Adrenal gland (tissue), 12 donors: Measurements from ENCODE around the gene COPZ1. TPM values are rescaled to one million over a fixed set of nuclear protein-coding genes. Genes with fewer than 3 reads are reported as not detected.
"Not testable (repeated sequence)": the region's sequence is repeated elsewhere in the genome, so short reads cannot be mapped to it uniquely, and the experiment has no call there.

Experiments used
- DNase-seq, 7 donors: peaks; one replicate each; pipeline ENCODE4 v3.0.0-alpha.2; 2019 to 2020
- H3K27ac ChIP-seq, 5 donors: fragments of 200-600 bp; sonication (generic) in 4 of 5; 1 replicate in 3 of 5; 2 replicates in 2 of 5; pipeline versions ENCODE4 v1.5.1 to v1.8.0; 2016 to 2020; ENCODE audit warnings: mild to moderate bottlenecking in 1 of 5
- H3K27me3 ChIP-seq: fragments of 200-600 bp; 2 replicates; pipeline ENCODE4 v1.8.0; 2021
- H3K36me3 ChIP-seq, 2 donors: fragments of 200-600 bp; replicated peaks in 1 of 2; 1 replicate in 1 of 2; 2 replicates in 1 of 2; pipeline versions ENCODE4 v1.5.1 to v1.8.0; 2018 to 2022
- H3K4me1 ChIP-seq, 2 donors: fragments of 200-600 bp; replicated peaks in 1 of 2; 1 replicate in 1 of 2; 2 replicates in 1 of 2; pipeline versions ENCODE4 v1.5.1 to v1.8.0; 2018 to 2021
- H3K4me3 ChIP-seq, 4 donors: fragments of 200-600 bp; sonication (generic) in 3 of 4; one replicate each; pipeline ENCODE4 v1.5.1; 2016 to 2018
- H3K9me3 ChIP-seq, 3 donors: fragments of 200-600 bp; sonication (generic) in 1 of 3; replicated peaks in 1 of 3; 1 replicate in 2 of 3; 2 replicates in 1 of 3; pipeline versions ENCODE4 v1.5.1 to v1.8.0; 2016 to 2021
- CTCF ChIP-seq, 6 experiments: fragments of 450-650 bp in 4 of 6; fragments of 200-600 bp in 2 of 6; sonication (generic) in 1 of 6; IDR thresholded peaks; 1 replicate in 5 of 6; 2 replicates in 1 of 6; pipeline versions ENCODE4 v1.5.1 to v1.8.0; 2016 to 2021; ENCODE audit warnings: antibody characterized with exemption in 6 of 6, mild to moderate bottlenecking in 2 of 6, moderate library complexity in 1 of 6
- POLR2A ChIP-seq, 2 donors: fragments of 450-650 bp; IDR thresholded peaks; one replicate each; pipeline ENCODE4 v1.6.1; 2017; ENCODE audit warnings: antibody characterized with exemption in 2 of 2, mild to moderate bottlenecking in 2 of 2, moderate library complexity in 1 of 2
- WGBS, 4 donors: extraction: QIAGEN DNeasy Blood & Tissue Kit in 2 of 4; methylation state at CpG; one replicate each; pipeline versions ENCODE4 v1.1.5 to v1.1.7; 2013 to 2017; 5-methylcytosine and 5-hydroxymethylcytosine counted together
- intact Hi-C, 2 donors: fragments of 100-400 bp; cut with DNase I; formaldehyde crosslinking; loops; one replicate each; pipeline versions ENCODE4 v1.14.1 to v1.15.0; 2022 to 2023
- polyA plus RNA-seq, 3 donors: library from polyadenylated mRNA; stranded (reverse); fragments of 200-250 nt in 2 of 3; fragments of 350-450 nt in 1 of 3; fragmentation: Illumina TruSeq in 1 of 3; extraction: RNeasy Lipid Tissue Mini Kit (QIAGEN cat#74804) in 1 of 3; gene quantifications; one replicate each; pipeline ENCODE4 v1.2.3, GENCODE V29; 2013 to 2014
- total RNA-seq, 9 donors: library from RNA; depleted of rRNA in 4 of 9; stranded (reverse); fragments of >200 nt in 4 of 9; fragments of 120-200 nt in 1 of 9; fragmentation: NEBNext Ultra II Directional in 1 of 9; extraction: Animal tissue kit (Norgen Biotek cat#: 25700) in 1 of 9; gene quantifications; one replicate each; pipeline versions ENCODE4 v1.1.0 to v1.2.4, GENCODE V29; 2013 to 2023
- donor health status: healthy with polysubstance abuse.
- donor health status: Bipolar disorder and iron deficiency.
- donor health status: DM: yes; HTN: yes; CAD: no.
- donor health status: DM: no; HTN: no; CAD: no.
- donor health status: DM: no; HTN: no; CAD: no.
- donor health status: DM: yes; HTN: yes; CAD: no.

COPZ1 gene
- total and polyA plus RNA-seq, 12 donors = 54.7 to 252 (median 152) TPM

GRCh38 chr12:54279227-54279631 is 45.7 kb upstream of the COPZ1 start:
- Histone ChIP-seq H3K27me3 (no peaks in the 10 kb centered on the region), H3K9me3 (no peaks in the 10 kb centered on the region), H3K27ac (peak overlapping the region; percentile 44 to 99 (median 92)), H3K36me3 (peaks cover 0 to 29% of the 10 kb centered on the region in 2 donors), H3K4me1 (peaks cover 45 to 46% of the 10 kb centered on the region in 2 donors), H3K4me3 (peak overlapping the region in 3 of 4 donors; percentile 13 to 69 (median 29))
- intact Hi-C loops = no loop called here
- no peak for DNase-seq
- whole genome bisulfite sequencing, 4 donors = 0 to 1% (median 0%) methylated on average over 13 to 19 of the region's 19 CpGs
- TF ChIP-seq CTCF (IDR thresholded peaks at IDR 0.05) = no peak
- TF ChIP-seq POLR2A (IDR thresholded peaks at IDR 0.05) = peak in 1 of 2 donors; percentile 72

GRCh38 chr12:54279632-54280467 is 45.1 kb upstream of the COPZ1 start, which contains the start of gene CBX5:
TSS of gene CBX5 (minus strand) at chr12:54280122. CDS start at chr12:54257650, 22,472 bp downstream.
- DNase-seq = peak; percentile 99 to 100 (median 99)
- intact Hi-C loops = no loop called here
- Histone ChIP-seq H3K9me3 (no peaks in the 10 kb centered on the region), H3K4me3 (peak within 1 kb of the TSS; percentile 69 to 93 (median 76)), H3K27me3 (no peaks in the 10 kb centered on the region), H3K36me3 (peaks cover 0 to 29% of the 10 kb centered on the region in 2 donors), H3K4me1 (peaks cover 47 to 51% of the 10 kb centered on the region in 2 donors), H3K27ac (peak within 1 kb of the TSS; percentile 90 to 99 (median 92))
- TF ChIP-seq CTCF (IDR thresholded peaks at IDR 0.05) = no peak
- TF ChIP-seq POLR2A (IDR thresholded peaks at IDR 0.05) = peak; percentile 35 to 97
- 0 to 1% (median 0%) methylated on average over 28 to 49 of the region's 49 CpGs for WGBS, 4 donors

- no peaks in the 10 kb centered on the region for H3K27me3 ChIP-seq
- 0 to 1% (median 1%) methylated on average over 46 to 48 of the region's 48 CpGs for WGBS, 4 donors
- H3K27ac ChIP-seq = peak within 1 kb of the TSS; percentile 90 to 99 (median 92)
- H3K9me3 ChIP-seq = no peaks in the 10 kb centered on the region
- intact Hi-C loops = no loop called here
- TF ChIP-seq CTCF (IDR thresholded peaks at IDR 0.05) (no peak), POLR2A (IDR thresholded peaks at IDR 0.05) (peak; percentile 97 to 99)
- peak within 1 kb of the TSS; percentile 69 to 93 (median 76) for H3K4me3 ChIP-seq
- peak; percentile 97 to 100 (median 99) for DNase-seq
- peaks cover 0 to 36% of the 10 kb centered on the region in 2 donors for H3K36me3 ChIP-seq
- H3K4me1 ChIP-seq = peaks cover 54 to 59% of the 10 kb centered on the region in 2 donors
Observed at GRCh38 chr12:54280468-54281260, 44.3 kb upstream of the COPZ1 start, which contains the start of gene HNRNPA1. TSS of gene HNRNPA1 (plus strand) at chr12:54280726. CDS start at chr12:54280808, 82 bp downstream.

- H3K27me3 ChIP-seq, intact Hi-C loops, H3K9me3 ChIP-seq, DNase-seq: not testable (repeated sequence)
- Histone ChIP-seq H3K27ac (peak overlapping the region; percentile 80 to 99 (median 92)), H3K4me1 (peaks cover 59 to 65% of the 10 kb centered on the region in 2 donors), H3K36me3 (peaks cover 0 to 42% of the 10 kb centered on the region in 2 donors), H3K4me3 (peak overlapping the region; percentile 69 to 93 (median 76))
- whole genome bisulfite sequencing, 4 donors = 0 to 1% (median 0%) methylated on average over 9 to 10 of the region's 10 CpGs
Observed at GRCh38 chr12:54281261-54281638, 43.7 kb upstream of the COPZ1 start.

GRCh38 chr12:54281694-54282093 is 43.2 kb upstream of the COPZ1 start:
- Histone ChIP-seq H3K4me1 (peaks cover 59 to 69% of the 10 kb centered on the region in 2 donors), H3K27ac (peak overlapping the region in 4 of 5 donors; percentile 90 to 99 (median 92)), H3K4me3 (peak overlapping the region in 3 of 4 donors; percentile 69 to 93 (median 72)), H3K36me3 (peaks cover 0 to 47% of the 10 kb centered on the region in 2 donors)
- DNase-seq, H3K27me3 ChIP-seq, H3K9me3 ChIP-seq, intact Hi-C loops: not testable (repeated sequence)
- WGBS, 4 donors = 5 to 17% (median 14%) methylated on average over 4 of the region's 4 CpGs
